ENCODE data around the gene KLLN.

GRCh38 chr10:87896216-87896615, 32.9 kb upstream of the KLLN start:
- TF ChIP-seq CTCF (IDR thresholded peaks at IDR 0.05) = no peak
- TF ChIP-seq POLR2AphosphoS5 (IDR thresholded peaks at IDR 0.05) = no peak
- no peak for TF ChIP-seq POLR2A (IDR thresholded peaks at IDR 0.05)
- TF ChIP-seq EP300 (IDR thresholded peaks at IDR 0.05; ENCODE audit: low read depth) = no peak

Measured in transverse colon (tissue), 4 donors.